Measurements from ENCODE around the gene IGBP1.

DNA sequence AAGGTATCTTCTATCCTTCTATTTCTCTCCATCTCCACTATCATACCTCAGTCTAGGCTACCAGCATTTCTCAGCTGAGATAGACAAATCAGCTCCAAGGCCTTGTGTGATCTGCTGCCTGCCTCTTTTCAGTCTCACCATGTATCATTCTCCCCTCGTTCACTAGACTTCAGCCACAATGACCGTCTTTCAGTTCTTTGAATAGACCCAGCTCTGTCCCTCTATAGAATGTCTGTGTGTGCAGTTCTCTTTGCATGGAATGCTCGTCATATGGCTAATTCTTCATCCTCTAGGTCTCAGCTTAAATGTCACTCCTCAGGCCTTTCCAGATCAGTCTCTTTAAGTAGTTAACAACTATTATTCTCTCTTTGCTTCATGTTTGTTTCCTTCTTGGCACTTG, 6.5 kb downstream of the IGBP1 start:
- TF ChIP-seq CTCF (conservative IDR thresholded peaks at IDR 0.05; ENCODE audit: low read depth, low read length) (no peak), EZH2 (IDR thresholded peaks at IDR 0.05; ENCODE audit: low read length, unreplicated experiment) (no peak), EZH2phosphoT487 (IDR thresholded peaks at IDR 0.05; ENCODE audit: borderline replicate concordance, low read length) (no peak)

All from PC-3 (cell line).